ENCODE measurements around the gene CD82.

GRCh38 chr11:44576656-44577055, 11.2 kb downstream of the CD82 start:
- TF ChIP-seq CTCF (IDR thresholded peaks at IDR 0.05) (no peak), POLR2A (IDR thresholded peaks at IDR 0.05) (no peak)
